Measurements from ENCODE around the gene DYSF.
"Not testable (repeated sequence)": the region's sequence is repeated elsewhere in the genome, so short reads cannot be mapped to it uniquely, and the experiment has no call there.

Gene DYSF

DNA sequence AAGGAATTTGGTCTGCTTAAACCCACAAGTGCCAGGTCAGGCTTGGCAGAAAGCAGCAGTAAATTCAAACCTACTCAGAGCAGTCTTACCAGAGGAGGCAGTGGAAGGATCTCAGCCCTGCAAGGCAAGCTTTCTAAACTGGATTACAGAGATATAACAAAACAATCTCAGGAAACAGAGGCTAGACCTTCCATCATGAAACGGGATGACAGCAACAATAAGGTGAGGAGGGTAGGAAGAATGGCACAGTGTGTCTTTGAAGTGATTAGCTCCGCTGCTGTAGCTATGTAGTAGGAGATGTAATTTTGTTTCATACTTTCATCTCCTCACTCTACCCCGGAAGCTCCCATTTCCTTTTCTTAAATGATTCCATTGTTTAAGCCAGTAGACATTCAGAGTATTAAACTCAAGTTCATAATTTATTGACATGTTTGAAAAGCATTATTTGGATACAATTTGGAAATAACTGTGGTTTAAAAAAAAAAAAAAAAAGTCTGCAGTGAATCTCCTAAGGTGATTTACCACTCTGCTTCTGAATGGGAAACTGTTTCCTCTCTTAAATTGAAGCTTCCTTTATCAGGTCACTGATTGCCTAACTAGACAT lies 29.4 kb upstream of the DYSF start:
- Histone ChIP-seq H3K4me3 (ENCODE audit: low read length in 2 of 2) (no peak overlapping the region), H4K91ac (ENCODE audit: low read depth, low read length, poor library complexity) (no peak overlapping the region), H3K18ac (ENCODE audit: low read length) (no peak overlapping the region), H2BK12ac (ENCODE audit: low read length) (no peak overlapping the region), H3K9me3 (replicated peaks in 1 of 2; ENCODE audit: control insufficient read depth in 2 of 2, insufficient read depth in 1 of 2, low read depth in 1 of 2, low read length in 2 of 2) (no peaks in the 10 kb centered on the region), H3K14ac (ENCODE audit: low read length) (no peak overlapping the region), H2BK120ac (ENCODE audit: low read depth, low read length) (no peak overlapping the region), H3K9ac (ENCODE audit: low read depth, low read length, poor library complexity) (no peak overlapping the region), H3K4me2 (ENCODE audit: insufficient read depth, low read length, poor library complexity, severe bottlenecking) (no peak overlapping the region), H3K4me1 (ENCODE audit: control insufficient read depth in 2 of 2, insufficient read depth in 1 of 2, low read depth in 1 of 2, low read length in 2 of 2) (no peaks in the 10 kb centered on the region), H2AK5ac (ENCODE audit: low read depth, low read length) (no peak overlapping the region), H3K4ac (ENCODE audit: low read length) (no peak overlapping the region), H3K27ac (replicated peaks; ENCODE audit: low read length) (no peak overlapping the region), H2AFZ (ENCODE audit: low read length) (no peak overlapping the region), H3K36me3 (replicated peaks in 1 of 2; ENCODE audit: control insufficient read depth in 2 of 2, insufficient read depth in 2 of 2, low read length in 2 of 2) (peaks cover 11 to 99% of the 10 kb centered on the region in 2 donors), H4K8ac (ENCODE audit: low read depth, low read length) (no peak overlapping the region), H3K79me1 (ENCODE audit: low read depth, low read length) (no peaks in the 10 kb centered on the region), H3K23ac (ENCODE audit: low read depth, low read length, poor library complexity) (no peak overlapping the region), H3K27me3 (ENCODE audit: control insufficient read depth in 3 of 3, insufficient read depth in 3 of 3, low read depth in 1 of 3, low read length in 3 of 3) (no peaks in the 10 kb centered on the region), H2BK5ac (ENCODE audit: low read length) (no peak overlapping the region), H2BK15ac (ENCODE audit: low read length) (no peak overlapping the region)
- WGBS, 2 donors (ENCODE audit: extremely low coverage in 2 of 2, insufficient read length in 2 of 2, insufficient replicate concordance in 1 of 2): no CpG with 5 or more reads among the region's 3 CpGs
- DNase-seq (ENCODE audit: low spot score): no peak

DNA sequence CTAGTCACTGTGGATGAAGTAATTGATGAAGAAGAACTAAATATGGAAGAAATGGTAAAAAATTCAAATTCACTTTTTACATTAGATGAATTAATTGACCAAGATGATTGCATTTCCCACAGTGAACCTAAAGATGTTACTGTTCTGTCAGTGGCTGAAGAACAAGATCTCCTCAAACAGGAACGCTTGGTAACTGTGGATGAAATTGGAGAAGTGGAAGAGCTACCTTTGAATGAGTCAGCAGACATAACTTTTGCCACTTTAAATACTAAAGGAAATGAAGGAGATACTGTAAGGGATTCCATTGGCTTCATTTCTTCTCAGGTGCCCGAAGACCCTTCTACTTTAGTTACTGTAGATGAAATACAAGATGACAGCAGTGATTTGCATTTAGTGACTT lies 26.6 kb upstream of the DYSF start:
- Histone ChIP-seq H2BK15ac (ENCODE audit: low read length) (no peak overlapping the region), H2AK5ac (ENCODE audit: low read depth, low read length) (no peak overlapping the region), H3K9me3 (replicated peaks in 1 of 2; ENCODE audit: control insufficient read depth in 2 of 2, insufficient read depth in 1 of 2, low read depth in 1 of 2, low read length in 2 of 2) (peaks cover 0 to 5% of the 10 kb centered on the region in 2 donors), H3K14ac (ENCODE audit: low read length) (no peak overlapping the region), H2BK12ac (ENCODE audit: low read length) (no peak overlapping the region), H3K9ac (ENCODE audit: low read depth, low read length, poor library complexity) (no peak overlapping the region), H4K8ac (ENCODE audit: low read depth, low read length) (no peak overlapping the region), H3K4me1 (ENCODE audit: control insufficient read depth in 2 of 2, insufficient read depth in 1 of 2, low read depth in 1 of 2, low read length in 2 of 2) (no peaks in the 10 kb centered on the region), H2BK5ac (ENCODE audit: low read length) (no peak overlapping the region), H3K4ac (ENCODE audit: low read length) (no peak overlapping the region), H3K79me1 (ENCODE audit: low read depth, low read length) (no peaks in the 10 kb centered on the region), H2AFZ (ENCODE audit: low read length) (no peak overlapping the region), H3K18ac (ENCODE audit: low read length) (no peak overlapping the region), H3K27me3 (ENCODE audit: control insufficient read depth in 3 of 3, insufficient read depth in 3 of 3, low read depth in 1 of 3, low read length in 3 of 3) (no peaks in the 10 kb centered on the region), H3K23ac (ENCODE audit: low read depth, low read length, poor library complexity) (no peak overlapping the region), H4K91ac (ENCODE audit: low read depth, low read length, poor library complexity) (no peak overlapping the region), H2BK120ac (ENCODE audit: low read depth, low read length) (no peak overlapping the region), H3K4me2 (ENCODE audit: insufficient read depth, low read length, poor library complexity, severe bottlenecking) (no peak overlapping the region), H3K36me3 (replicated peaks in 1 of 2; ENCODE audit: control insufficient read depth in 2 of 2, insufficient read depth in 2 of 2, low read length in 2 of 2) (peaks cover 13 to 99% of the 10 kb centered on the region in 2 donors), H3K4me3 (ENCODE audit: low read length in 2 of 2) (no peak overlapping the region), H3K27ac (replicated peaks; ENCODE audit: low read length) (no peak overlapping the region)
- no CpG with 5 or more reads among the region's 2 CpGs for WGBS, 2 donors (ENCODE audit: extremely low coverage in 2 of 2, insufficient read length in 2 of 2, insufficient replicate concordance in 1 of 2)
- DNase-seq (ENCODE audit: low spot score): no peak

DNA sequence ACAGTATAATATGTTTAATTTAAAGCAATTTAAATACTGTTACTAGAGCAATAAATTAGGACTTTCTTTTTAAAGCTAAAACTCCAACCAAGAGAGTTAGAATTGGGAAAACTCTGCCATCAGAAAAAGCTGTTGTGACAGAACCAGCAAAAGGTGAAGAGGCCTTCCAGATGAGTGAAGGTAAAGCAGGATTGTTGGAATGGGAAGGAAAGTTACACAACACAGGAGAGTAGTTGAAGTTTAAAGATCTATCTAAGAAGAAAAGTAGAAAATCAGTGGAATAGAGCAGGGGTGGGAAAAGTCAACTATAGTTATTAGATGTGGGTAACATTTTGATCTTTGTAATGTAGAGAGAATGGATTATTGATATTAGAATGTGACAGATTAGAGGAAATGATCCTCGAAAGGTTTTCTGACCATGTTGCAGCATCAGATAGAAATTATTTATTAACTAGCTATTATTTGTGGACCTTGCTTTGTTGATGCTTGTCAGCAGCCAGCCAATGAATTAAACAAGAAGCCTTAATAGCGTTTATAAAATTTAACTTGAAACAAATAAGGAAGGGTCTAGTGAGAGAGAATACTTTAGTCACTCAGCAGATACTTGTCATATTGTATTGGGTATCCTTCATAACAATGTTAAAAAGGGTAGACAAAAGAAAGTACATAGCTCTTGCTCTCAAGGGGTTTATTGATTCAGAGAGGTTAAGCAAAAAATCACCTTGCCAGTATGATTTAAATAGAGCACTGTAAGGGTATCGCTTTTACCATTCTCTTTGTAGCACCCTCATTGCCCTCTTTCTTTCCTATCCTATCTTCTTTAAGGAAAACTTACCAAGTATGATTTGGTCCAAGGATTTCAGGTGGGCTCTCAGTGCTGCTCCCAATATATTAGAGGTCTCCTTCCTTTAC lies 24.6 kb upstream of the DYSF start:
- Histone ChIP-seq H3K9me3 (replicated peaks in 1 of 2; ENCODE audit: control insufficient read depth in 2 of 2, insufficient read depth in 1 of 2, low read depth in 1 of 2, low read length in 2 of 2) (peaks cover 0 to 5% of the 10 kb centered on the region in 2 donors), H2AK5ac (ENCODE audit: low read depth, low read length) (no peak overlapping the region), H3K18ac (ENCODE audit: low read length) (no peak overlapping the region), H3K4ac (ENCODE audit: low read length) (no peak overlapping the region), H3K4me1 (ENCODE audit: control insufficient read depth in 2 of 2, insufficient read depth in 1 of 2, low read depth in 1 of 2, low read length in 2 of 2) (no peaks in the 10 kb centered on the region), H3K9ac (ENCODE audit: low read depth, low read length, poor library complexity) (no peak overlapping the region), H3K4me2 (ENCODE audit: insufficient read depth, low read length, poor library complexity, severe bottlenecking) (no peak overlapping the region), H2BK12ac (ENCODE audit: low read length) (no peak overlapping the region), H2BK120ac (ENCODE audit: low read depth, low read length) (no peak overlapping the region), H3K27ac (replicated peaks; ENCODE audit: low read length) (no peak overlapping the region), H2BK15ac (ENCODE audit: low read length) (no peak overlapping the region), H3K23ac (ENCODE audit: low read depth, low read length, poor library complexity) (no peak overlapping the region), H4K91ac (ENCODE audit: low read depth, low read length, poor library complexity) (no peak overlapping the region), H3K79me1 (ENCODE audit: low read depth, low read length) (no peaks in the 10 kb centered on the region), H3K14ac (ENCODE audit: low read length) (no peak overlapping the region), H3K4me3 (ENCODE audit: low read length in 2 of 2) (no peak overlapping the region), H3K27me3 (ENCODE audit: control insufficient read depth in 3 of 3, insufficient read depth in 3 of 3, low read depth in 1 of 3, low read length in 3 of 3) (no peaks in the 10 kb centered on the region), H4K8ac (ENCODE audit: low read depth, low read length) (no peak overlapping the region), H2AFZ (ENCODE audit: low read length) (no peak overlapping the region), H2BK5ac (ENCODE audit: low read length) (no peak overlapping the region), H3K36me3 (replicated peaks in 1 of 2; ENCODE audit: control insufficient read depth in 2 of 2, insufficient read depth in 2 of 2, low read length in 2 of 2) (peaks cover 15 to 99% of the 10 kb centered on the region in 2 donors)
- no CpG with 5 or more reads among the region's 3 CpGs for WGBS, 2 donors (ENCODE audit: extremely low coverage in 2 of 2, insufficient read length in 2 of 2, insufficient replicate concordance in 1 of 2)
- DNase-seq (ENCODE audit: low spot score): no peak

DNA sequence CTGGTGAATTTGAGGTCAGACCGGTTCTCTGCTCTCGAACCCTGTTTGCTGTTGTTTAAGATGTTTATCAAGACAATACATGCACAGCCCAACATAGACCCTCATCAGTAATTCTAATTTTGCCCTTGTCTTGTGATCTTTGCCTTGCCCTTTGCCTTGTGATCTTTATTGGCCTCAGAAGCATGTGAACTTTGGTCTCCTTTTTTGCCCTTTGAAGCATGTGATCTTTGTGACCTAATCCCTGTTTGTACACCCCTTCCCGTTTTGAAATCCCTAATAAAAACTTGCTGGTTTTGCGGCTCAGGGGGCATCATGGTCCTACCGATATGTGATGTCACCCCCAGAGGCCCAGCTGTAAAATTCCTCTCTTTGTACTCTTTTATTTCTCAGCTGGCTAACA lies 8.2 kb upstream of the DYSF start:
- not testable (repeated sequence) for H2BK5ac ChIP-seq (ENCODE audit: low read length); H2BK12ac ChIP-seq (ENCODE audit: low read length); H3K9ac ChIP-seq (ENCODE audit: low read depth, low read length, poor library complexity); H4K91ac ChIP-seq (ENCODE audit: low read depth, low read length, poor library complexity); H3K79me1 ChIP-seq (ENCODE audit: low read depth, low read length); H3K4me2 ChIP-seq (ENCODE audit: insufficient read depth, low read length, poor library complexity, severe bottlenecking); H3K4me3 ChIP-seq (ENCODE audit: low read length in 2 of 2); H3K9me3 ChIP-seq (replicated peaks in 1 of 2; ENCODE audit: control insufficient read depth in 2 of 2, insufficient read depth in 1 of 2, low read depth in 1 of 2, low read length in 2 of 2); H2AK5ac ChIP-seq (ENCODE audit: low read depth, low read length); H3K4ac ChIP-seq (ENCODE audit: low read length); H3K14ac ChIP-seq (ENCODE audit: low read length); H3K23ac ChIP-seq (ENCODE audit: low read depth, low read length, poor library complexity); H3K27ac ChIP-seq (replicated peaks; ENCODE audit: low read length); H4K8ac ChIP-seq (ENCODE audit: low read depth, low read length); H3K4me1 ChIP-seq (ENCODE audit: control insufficient read depth in 2 of 2, insufficient read depth in 1 of 2, low read depth in 1 of 2, low read length in 2 of 2); H3K27me3 ChIP-seq (ENCODE audit: control insufficient read depth in 3 of 3, insufficient read depth in 3 of 3, low read depth in 1 of 3, low read length in 3 of 3); H2AFZ ChIP-seq (ENCODE audit: low read length); H3K18ac ChIP-seq (ENCODE audit: low read length); H2BK120ac ChIP-seq (ENCODE audit: low read depth, low read length); DNase-seq (ENCODE audit: low spot score); H2BK15ac ChIP-seq (ENCODE audit: low read length)
- no CpG with 5 or more reads among the region's 5 CpGs for WGBS, 2 donors (ENCODE audit: extremely low coverage in 2 of 2, insufficient read length in 2 of 2, insufficient replicate concordance in 1 of 2)
- H3K36me3 ChIP-seq (replicated peaks in 1 of 2; ENCODE audit: control insufficient read depth in 2 of 2, insufficient read depth in 2 of 2, low read length in 2 of 2): peaks cover 3 to 35% of the 10 kb centered on the region in 2 donors
